Subcutaneous adipose tissue (tissue), 4 donors: ENCODE results near the gene CCDC116. TPM values are rescaled to one million over a fixed set of nuclear protein-coding genes. Genes with fewer than 3 reads are reported as not detected.

Source experiments
- total RNA-seq, 4 donors: library from RNA; depleted of rRNA; stranded (reverse); fragments of >200 nt; gene quantifications; one replicate each; pipeline ENCODE4 v1.1.0, GENCODE V29; 2016
- TF ChIP-seq, protein P1 (sequence below): fragments of 450-650 bp; IDR thresholded peaks from one replicate; pipeline ENCODE4 v1.5.1; 2016; ENCODE audit warnings: low read depth, mild to moderate bottlenecking, control low read depth, antibody characterized with exemption, moderate library complexity

CCDC116 gene
- total RNA-seq, 4 donors from 2014 or later, result 0.22 to 1.1 TPM; not detected in 2

DNA sequence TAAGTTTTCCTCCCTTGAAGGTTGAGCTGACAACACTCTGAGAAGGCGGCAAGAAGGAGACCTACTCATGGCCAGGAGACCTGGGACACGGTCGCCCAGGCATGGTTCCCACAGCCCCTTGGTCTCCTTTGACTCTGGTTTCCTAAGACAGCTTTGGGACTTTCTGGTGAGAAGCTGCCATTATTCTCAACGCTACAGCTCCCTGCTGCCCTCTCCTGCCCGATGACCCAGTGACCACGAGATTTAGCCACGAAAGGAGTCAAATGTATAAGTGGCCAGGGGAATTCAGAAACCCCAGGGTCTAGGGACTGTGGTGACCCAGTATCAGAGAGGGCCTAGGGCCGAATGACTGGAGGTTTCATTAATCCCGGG is 8.8 kb downstream of the CCDC116 start:
- TF ChIP-seq, protein P1, sequence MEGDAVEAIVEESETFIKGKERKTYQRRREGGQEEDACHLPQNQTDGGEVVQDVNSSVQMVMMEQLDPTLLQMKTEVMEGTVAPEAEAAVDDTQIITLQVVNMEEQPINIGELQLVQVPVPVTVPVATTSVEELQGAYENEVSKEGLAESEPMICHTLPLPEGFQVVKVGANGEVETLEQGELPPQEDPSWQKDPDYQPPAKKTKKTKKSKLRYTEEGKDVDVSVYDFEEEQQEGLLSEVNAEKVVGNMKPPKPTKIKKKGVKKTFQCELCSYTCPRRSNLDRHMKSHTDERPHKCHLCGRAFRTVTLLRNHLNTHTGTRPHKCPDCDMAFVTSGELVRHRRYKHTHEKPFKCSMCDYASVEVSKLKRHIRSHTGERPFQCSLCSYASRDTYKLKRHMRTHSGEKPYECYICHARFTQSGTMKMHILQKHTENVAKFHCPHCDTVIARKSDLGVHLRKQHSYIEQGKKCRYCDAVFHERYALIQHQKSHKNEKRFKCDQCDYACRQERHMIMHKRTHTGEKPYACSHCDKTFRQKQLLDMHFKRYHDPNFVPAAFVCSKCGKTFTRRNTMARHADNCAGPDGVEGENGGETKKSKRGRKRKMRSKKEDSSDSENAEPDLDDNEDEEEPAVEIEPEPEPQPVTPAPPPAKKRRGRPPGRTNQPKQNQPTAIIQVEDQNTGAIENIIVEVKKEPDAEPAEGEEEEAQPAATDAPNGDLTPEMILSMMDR, result no peak

DNA sequence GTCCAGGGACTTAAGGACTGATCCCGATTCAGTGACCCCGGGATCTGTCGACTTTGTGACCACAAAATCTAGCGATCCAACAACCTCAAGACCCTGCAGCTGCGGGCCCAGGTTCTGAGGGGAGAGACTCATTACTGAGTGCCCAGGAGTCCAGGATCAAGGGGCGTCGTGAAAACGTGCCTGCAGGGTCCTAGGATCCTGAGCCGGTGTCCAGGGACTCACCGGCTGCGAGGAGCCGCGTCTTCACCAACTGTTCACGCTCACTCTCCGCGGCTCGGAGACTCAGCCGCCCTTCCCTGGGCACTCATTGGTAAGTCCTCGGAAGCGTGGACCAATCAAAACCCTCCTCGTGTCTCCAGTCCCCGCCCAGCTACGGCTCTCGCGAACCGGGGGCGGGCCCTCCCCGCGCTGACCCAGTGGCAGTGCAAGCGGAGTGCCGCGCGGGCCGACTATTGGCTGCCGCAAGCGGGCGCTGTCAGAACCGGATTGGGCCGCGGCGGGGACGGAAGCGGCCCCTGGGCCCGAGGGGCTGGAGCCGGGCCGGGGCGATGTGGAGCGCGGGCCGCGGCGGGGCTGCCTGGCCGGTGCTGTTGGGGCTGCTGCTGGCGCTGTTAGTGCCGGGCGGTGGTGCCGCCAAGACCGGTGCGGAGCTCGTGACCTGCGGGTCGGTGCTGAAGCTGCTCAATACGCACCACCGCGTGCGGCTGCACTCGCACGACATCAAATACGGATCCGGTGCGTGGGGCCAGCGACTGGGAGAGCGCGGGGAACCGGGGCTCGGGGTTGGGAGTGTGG is 9.4 kb downstream of the CCDC116 start, which contains the start of gene SDF2L1:
Gene SDF2L1 (plus strand): TSS at position 514 of the 795 bp plus-strand sequence. CDS start 35 bp downstream, at position 549.
- TF ChIP-seq, protein P1, result no peak

- TF ChIP-seq, protein P1, result no peak
Observed at GRCh38 chr22:21642584-21643448, 10.3 kb downstream of the CCDC116 start.

DNA sequence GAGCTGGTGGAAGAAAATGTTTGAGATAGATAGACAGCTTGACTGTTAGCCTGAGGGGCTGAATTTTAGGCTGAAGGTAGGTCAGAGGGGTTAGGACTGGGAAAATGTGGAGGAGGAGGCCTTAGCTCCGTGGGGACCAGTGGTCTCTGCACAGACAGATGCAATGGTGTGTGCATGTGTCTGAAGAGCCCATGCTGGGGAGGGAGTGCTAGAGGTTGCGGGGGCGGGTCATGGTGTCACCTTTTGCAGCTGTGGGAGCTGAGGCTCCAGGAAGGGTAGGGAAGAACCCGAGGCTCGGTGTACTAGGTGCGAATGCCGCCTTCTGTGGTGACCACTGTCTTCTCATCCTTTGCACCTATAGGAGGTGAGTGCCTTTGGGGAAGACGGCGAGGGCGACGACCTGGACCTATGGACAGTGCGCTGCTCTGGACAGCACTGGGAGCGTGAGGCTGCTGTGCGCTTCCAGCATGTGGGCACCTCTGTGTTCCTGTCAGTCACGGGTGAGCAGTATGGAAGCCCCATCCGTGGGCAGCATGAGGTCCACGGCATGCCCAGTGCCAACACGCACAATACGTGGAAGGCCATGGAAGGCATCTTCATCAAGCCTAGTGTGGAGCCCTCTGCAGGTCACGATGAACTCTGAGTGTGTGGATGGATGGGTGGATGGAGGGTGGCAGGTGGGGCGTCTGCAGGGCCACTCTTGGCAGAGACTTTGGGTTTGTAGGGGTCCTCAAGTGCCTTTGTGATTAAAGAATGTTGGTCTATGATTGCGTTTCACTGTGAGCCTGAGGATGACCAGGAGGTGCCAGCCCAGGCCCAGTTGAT is 11.2 kb downstream of the CCDC116 start:
- TF ChIP-seq, protein P1, result no peak

DNA sequence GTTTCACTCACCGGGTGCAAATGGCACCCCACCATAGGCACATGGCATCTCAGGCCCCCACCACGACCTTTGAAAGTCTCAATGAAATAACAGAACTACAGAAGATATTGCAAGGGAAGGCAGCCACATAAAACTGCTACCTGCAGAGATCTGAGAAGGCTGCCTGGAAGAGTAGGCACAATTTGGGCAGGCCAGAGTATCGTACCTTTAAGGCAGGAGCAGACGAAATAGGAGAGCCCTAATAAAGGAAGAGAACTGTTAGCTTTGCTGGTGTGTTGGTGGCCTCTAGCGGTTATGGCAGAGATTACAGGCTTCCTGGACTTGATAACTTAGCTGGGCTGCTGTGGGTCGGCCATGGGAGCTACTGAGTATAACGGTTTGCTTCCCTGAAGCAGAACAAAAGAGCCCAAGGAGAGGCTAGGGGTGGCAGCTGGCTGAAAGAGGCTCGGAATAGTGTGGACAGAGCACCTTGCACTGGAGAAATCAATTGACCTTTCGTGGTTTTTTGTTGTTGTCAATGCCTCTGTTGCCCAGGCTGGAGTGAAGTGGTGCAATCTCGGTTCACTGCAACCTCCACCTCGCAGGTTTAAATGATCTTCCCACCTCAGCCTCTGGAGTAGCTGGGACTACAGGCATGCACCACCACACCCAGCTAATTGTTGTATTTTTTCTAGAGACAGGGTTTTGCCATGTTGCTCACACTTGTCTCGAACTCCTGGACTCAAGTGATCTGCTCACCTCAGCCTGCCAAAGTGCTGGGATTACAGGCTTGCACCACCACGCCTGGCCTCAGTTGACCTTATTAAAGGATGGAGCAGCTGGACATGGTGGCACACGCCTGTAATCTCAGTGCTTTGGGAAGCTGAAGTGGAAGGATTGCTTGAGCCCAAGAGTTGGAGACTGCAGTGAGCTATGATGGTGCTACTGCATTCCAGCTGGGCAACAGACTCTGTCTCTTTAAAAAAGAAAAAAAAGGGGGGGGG is 14.3 kb downstream of the CCDC116 start:
- TF ChIP-seq, protein P1, result no peak

DNA sequence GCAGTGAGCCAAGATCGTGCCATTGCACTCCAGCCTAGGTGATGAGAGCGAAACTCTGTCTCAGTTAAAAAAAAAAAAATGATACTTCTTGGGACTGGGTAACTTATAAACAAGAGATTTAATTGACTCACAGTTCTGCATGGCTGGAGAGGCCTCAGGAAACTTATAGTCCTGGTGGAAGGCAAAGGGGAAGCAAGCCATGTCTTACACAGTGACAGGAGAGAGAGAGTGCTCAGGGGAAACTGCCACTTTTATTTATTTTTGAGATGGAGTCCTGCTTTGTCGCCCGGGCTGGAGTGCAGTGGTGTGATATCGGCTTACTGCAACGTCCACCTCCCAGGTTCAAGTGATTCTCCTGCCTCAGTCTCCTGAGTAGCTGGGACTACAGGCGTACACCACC is 17.7 kb downstream of the CCDC116 start:
- TF ChIP-seq, protein P1, result no peak
